SH-SY5Y (cell line): ENCODE measurements around the gene IQCF2.

Experiments used
- GATA2 ChIP-seq: IDR thresholded peaks from 2 replicates; pipeline ENCODE4 v1.6.1; 2011; ENCODE audit warnings: mild to moderate bottlenecking, low read depth, low read length
- GATA3 ChIP-seq: IDR thresholded peaks from 2 replicates; pipeline ENCODE4 v1.6.1; 2011; ENCODE audit warnings: low read depth, mild to moderate bottlenecking, low read length, moderate library complexity

- TF ChIP-seq GATA3 (no peak), GATA2 (no peak)
Observed at GRCh38 chr3:51879937-51880336, 18.5 kb downstream of the IQCF2 start.
